ENCODE results near the gene MRGPRF. TPM values are rescaled to one million over a fixed set of nuclear protein-coding genes. Genes with fewer than 3 reads are reported as not detected.

Gene MRGPRF
- total and polyA plus RNA-seq, 2 of the 8 experiments (the other 6 are each of a cell fraction or from before 2014, with no cell fraction given) = 7.5 to 11.0 TPM

GRCh38 chr11:68976095-68976494 is 37.0 kb downstream of the MRGPRF start:
- Histone ChIP-seq H3K9me3 (ENCODE audit: insufficient read depth in 2 of 2, low read depth in 1 of 2, low read length in 1 of 2) (peaks cover 0 to 5% of the 10 kb centered on the region in 2 experiments; a peak in 1 of 4 replicates), H2BK15ac (ENCODE audit: low read length) (no peak overlapping the region), H3K4me2 (ENCODE audit: insufficient read depth in 1 of 2, low read depth in 2 of 2, low read length in 2 of 2) (no peak overlapping the region), H4K8ac (ENCODE audit: extremely low read depth, insufficient read depth, low read length) (no peak overlapping the region), H3K4me1 (replicated peaks in 1 of 4; ENCODE audit: control insufficient read depth in 3 of 4, insufficient read depth in 4 of 4, low read length in 3 of 4) (peaks cover 0 to 3% (median 1%) of the 10 kb centered on the region in 4 experiments; a peak in 1 of 7 replicates), H3K4me3 (ENCODE audit: extremely low read depth in 1 of 4, insufficient read depth in 2 of 4, low read depth in 3 of 4, low read length in 4 of 4) (no peak overlapping the region), H3K27me3 (replicated peaks in 1 of 4; ENCODE audit: control insufficient read depth in 3 of 4, extremely low read depth in 1 of 4, insufficient read depth in 3 of 4, low read length in 3 of 4) (no peaks in the 10 kb centered on the region; a peak in 3 of 7 replicates), H4K5ac (ENCODE audit: insufficient read length, low read depth, low read length) (no peak overlapping the region), H2BK20ac (ENCODE audit: low read length) (no peak overlapping the region), H3K27ac (ENCODE audit: low read depth, low read length) (no peak overlapping the region), H3K18ac (ENCODE audit: extremely low read depth, low read length) (no peak overlapping the region), H3K56ac (replicated peaks; ENCODE audit: insufficient read length, low read depth, low read length) (no peak overlapping the region), H4K91ac (replicated peaks; ENCODE audit: insufficient read length, low read length) (no peak overlapping the region), H3K36me3 (ENCODE audit: control insufficient read depth in 2 of 4, insufficient read depth in 4 of 4, low read length in 3 of 4) (no peaks in the 10 kb centered on the region), H3K14ac (ENCODE audit: insufficient read length) (no peak overlapping the region), H2BK5ac (ENCODE audit: low read depth, low read length) (no peak overlapping the region), H3K79me1 (ENCODE audit: low read depth, low read length) (no peaks in the 10 kb centered on the region), H2BK120ac (replicated peaks; ENCODE audit: low read depth, low read length) (no peak overlapping the region), H3K23ac (ENCODE audit: insufficient read length) (no peak overlapping the region), H2BK12ac (ENCODE audit: low read depth, low read length) (no peak overlapping the region), H2AK5ac (ENCODE audit: low read depth, low read length) (no peak overlapping the region), H2AFZ (ENCODE audit: low read length) (no peak overlapping the region), H3K79me2 (ENCODE audit: control insufficient read depth in 1 of 2, insufficient read depth in 2 of 2, low read length in 2 of 2) (no peaks in the 10 kb centered on the region), H3K9ac (replicated peaks in 1 of 4; ENCODE audit: extremely low read depth in 1 of 4, low read depth in 3 of 4, low read length in 3 of 4) (no peak overlapping the region), H3K23me2 (ENCODE audit: low read depth, low read length) (no peaks in the 10 kb centered on the region), H4K20me1 (replicated peaks in 1 of 2; ENCODE audit: control insufficient read depth in 1 of 2, insufficient read depth in 2 of 2, low read length in 2 of 2) (no peaks in the 10 kb centered on the region), H3K4ac (replicated peaks; ENCODE audit: insufficient read length, low read depth, low read length) (no peak overlapping the region)
- ChIA-PET POLR2A (ENCODE audit: partially characterized antibody) (no interaction called here), CTCF (ENCODE audit: partially characterized antibody) (interaction anchor here (1.0 to 1.8 kb wide), 2 partner anchors 13 to 24 kb away, joined by 3 to 4 read pairs; no protein-coding TSS in a partner anchor)
- no peak for FAIRE-seq
- WGBS, 2 experiments (ENCODE audit: extremely low coverage in 1 of 2, insufficient coverage in 1 of 2, insufficient read length in 1 of 2, insufficient replicate concordance in 2 of 2, low coverage in 1 of 2, low lambda C conversion rate in 2 of 2, missing lambda C conversion rate in 1 of 2) = 73% methylated on average over 4 of the region's 4 CpGs; no CpG with 5 or more reads in 1 of the 2 experiments
- no peak for DNase-seq (ENCODE audit: low read depth in 1 of 2, low spot score in 2 of 2)
- no peak for TF ChIP-seq KDM1A (IDR thresholded peaks at IDR 0.05; ENCODE audit: borderline replicate concordance, low read length)
- no peak for TF ChIP-seq MAFK (IDR thresholded peaks at IDR 0.05; ENCODE audit: low read depth, low read length)
- no peak for TF ChIP-seq E2F6 (IDR thresholded peaks at IDR 0.05)
- TF ChIP-seq SUZ12 (IDR thresholded peaks at IDR 0.05; ENCODE audit: low read length) = no peak
- TF ChIP-seq SRF (IDR thresholded peaks at IDR 0.05; ENCODE audit: low read depth, low read length) = no peak
- TF ChIP-seq CTCF (IDR thresholded peaks at IDR 0.05; ENCODE audit: control extremely low read depth in 1 of 3, insufficient read depth in 1 of 3, low read depth in 1 of 3, low read length in 3 of 3) = no peak
- TF ChIP-seq POU5F1 (IDR thresholded peaks at IDR 0.05; ENCODE audit: low read depth, low read length) = no peak
- TF ChIP-seq FOSL1 (IDR thresholded peaks at IDR 0.05; ENCODE audit: insufficient read depth, low read depth, low read length) = no peak
- no peak for TF ChIP-seq HDAC2 (IDR thresholded peaks at IDR 0.05; ENCODE audit: borderline replicate concordance in 1 of 2, low read depth in 2 of 2, low read length in 2 of 2)
- no peak for TF ChIP-seq EP300 (IDR thresholded peaks at IDR 0.05; ENCODE audit: borderline replicate concordance in 1 of 2, low read depth in 2 of 2, low read length in 2 of 2)

All from H1 (cell line).